Astrocyte (in vitro differentiated cells and primary cell): ENCODE measurements around the gene KLK10.

ENCODE experiments used
- CTCF ChIP-seq: IDR thresholded peaks from 2 replicates; pipeline ENCODE4 v1.5.1; 2011; ENCODE audit warnings: low read depth, mild to moderate bottlenecking, inconsistent platforms, low read length, moderate library complexity; ENCODE audit not compliant: insufficient read depth
- EZH2 ChIP-seq: IDR thresholded peaks from 2 replicates; pipeline ENCODE4 v1.6.1; 2012; ENCODE audit warnings: mild to moderate bottlenecking, low read length, inconsistent platforms; ENCODE audit not compliant: insufficient read depth

GRCh38 chr19:50998686-50999085 is 20.8 kb downstream of the KLK10 start:
- TF ChIP-seq CTCF: no peak
- TF ChIP-seq EZH2: no peak
